Measurements from ENCODE around the gene PRSS53. TPM values are rescaled to one million over a fixed set of nuclear protein-coding genes. Genes with fewer than 3 reads are reported as not detected.

Gene PRSS53
- total RNA-seq, 1 experiment from 2014 or later, result 3.8 TPM

DNA sequence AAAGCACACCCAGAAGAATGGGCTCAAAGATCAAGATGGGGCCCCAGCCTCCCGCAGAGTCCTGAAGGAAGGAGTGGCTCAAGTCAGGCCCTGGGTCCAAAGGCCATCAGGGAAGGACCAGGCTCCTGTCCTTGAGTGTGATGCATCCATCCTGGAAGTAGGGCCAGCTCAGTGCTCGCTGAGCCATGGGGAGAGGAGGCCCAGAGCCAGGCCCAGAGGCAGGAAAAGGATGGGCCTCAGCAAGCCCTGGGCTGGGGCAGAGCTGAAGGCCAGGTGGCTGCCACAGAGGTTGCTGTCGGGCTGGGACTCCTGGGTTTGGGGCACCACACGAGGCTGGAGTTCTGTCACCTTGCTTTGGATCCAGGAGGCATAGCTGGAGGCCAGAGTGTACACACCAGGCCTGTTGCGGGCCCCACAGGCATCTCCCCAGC lies 43.1 kb upstream of the PRSS53 start:
- TF ChIP-seq EZH2phosphoT487 (IDR thresholded peaks at IDR 0.05; ENCODE audit: borderline replicate concordance, low read length), result no peak
- no peak for TF ChIP-seq CTCF (conservative IDR thresholded peaks at IDR 0.05; ENCODE audit: low read depth, low read length)
- no peak for TF ChIP-seq EZH2 (IDR thresholded peaks at IDR 0.05; ENCODE audit: low read length, unreplicated experiment)
- ChIA-PET POLR2A (ENCODE audit: unreplicated experiment) (interaction anchor here (0.6 kb wide), 2 partner anchors 10 to 14 kb away, joined by 3 to 5 read pairs; no protein-coding TSS in a partner anchor), CTCF (no interaction called here)
- no peak overlapping the region for H3K4me3 ChIP-seq (ENCODE audit: low read length)
- no peak overlapping the region for H3K9ac ChIP-seq (ENCODE audit: low read length)
- no peak for ATAC-seq
- peaks cover 34% of the 10 kb centered on the region for H3K4me1 ChIP-seq (ENCODE audit: insufficient read depth, low read length)
- no TSS peak for BruUV-seq (replicated peaks)
- no peaks in the 10 kb centered on the region for H3F3A ChIP-seq (ENCODE audit: low read length, unreplicated experiment)
- no peaks in the 10 kb centered on the region for H3K27me3 ChIP-seq (ENCODE audit: low read length)
- H3K4me2 ChIP-seq (ENCODE audit: low read length), result no peak overlapping the region
- no peak for DNase-seq
- no peaks in the 10 kb centered on the region for H3K9me2 ChIP-seq (replicated peaks; ENCODE audit: low read length)
- H3K27ac ChIP-seq (ENCODE audit: low read length), result no peak overlapping the region
- H3K79me2 ChIP-seq (ENCODE audit: low read length), result no peaks in the 10 kb centered on the region
- H3K9me3 ChIP-seq (ENCODE audit: low read length), result no peaks in the 10 kb centered on the region
- intact Hi-C loops (cut with micrococcal nuclease), result no loop called here
- no peaks in the 10 kb centered on the region; the same call in 1 of the 2 replicates for H3K36me3 ChIP-seq (ENCODE audit: low read depth, low read length)
- H2AFZ ChIP-seq (ENCODE audit: low read length), result no peak overlapping the region
- H4K20me1 ChIP-seq (ENCODE audit: low read length), result no peaks in the 10 kb centered on the region

DNA sequence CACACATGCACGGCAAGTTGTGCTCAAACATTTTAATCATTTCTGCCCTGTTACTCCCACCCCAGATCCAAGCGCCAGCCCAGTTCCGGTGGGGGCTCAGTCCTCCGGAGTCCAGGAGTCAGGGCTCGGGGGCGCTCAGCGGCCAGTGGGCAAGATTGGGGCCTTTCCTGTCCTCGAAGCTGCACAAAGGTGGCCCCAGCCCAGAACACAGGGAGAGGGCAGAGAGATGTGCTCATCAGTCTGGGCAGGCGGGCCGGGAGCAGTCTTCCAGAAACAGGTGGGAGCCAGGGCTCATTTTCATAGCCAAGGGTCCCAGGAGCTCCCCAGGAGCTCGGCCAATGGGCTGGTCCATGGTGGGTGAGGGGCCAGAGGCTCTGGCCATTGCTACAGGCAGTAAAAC lies 42.7 kb upstream of the PRSS53 start:
- no peak for ATAC-seq
- no peak overlapping the region for H3K27ac ChIP-seq (ENCODE audit: low read length)
- H3K4me1 ChIP-seq (ENCODE audit: insufficient read depth, low read length), result peaks cover 34% of the 10 kb centered on the region
- no peaks in the 10 kb centered on the region for H3K9me3 ChIP-seq (ENCODE audit: low read length)
- BruUV-seq (replicated peaks), result no TSS peak
- H3K4me3 ChIP-seq (ENCODE audit: low read length), result no peak overlapping the region
- CTCF ChIA-PET, result no interaction called here
- POLR2A ChIA-PET (ENCODE audit: unreplicated experiment), result interaction anchor here (0.6 kb wide), 2 partner anchors 11 to 13 kb away, joined by 3 to 5 read pairs; no protein-coding TSS in a partner anchor
- no peaks in the 10 kb centered on the region for H3K9me2 ChIP-seq (replicated peaks; ENCODE audit: low read length)
- no peak overlapping the region for H2AFZ ChIP-seq (ENCODE audit: low read length)
- no peaks in the 10 kb centered on the region for H3K27me3 ChIP-seq (ENCODE audit: low read length)
- intact Hi-C loops (cut with micrococcal nuclease), result no loop called here
- H3K4me2 ChIP-seq (ENCODE audit: low read length), result no peak overlapping the region
- no peaks in the 10 kb centered on the region for H4K20me1 ChIP-seq (ENCODE audit: low read length)
- DNase-seq, result no peak
- no peaks in the 10 kb centered on the region for H3F3A ChIP-seq (ENCODE audit: low read length, unreplicated experiment)
- H3K36me3 ChIP-seq (ENCODE audit: low read depth, low read length), result no peaks in the 10 kb centered on the region; the same call in 1 of the 2 replicates
- TF ChIP-seq EZH2 (IDR thresholded peaks at IDR 0.05; ENCODE audit: low read length, unreplicated experiment) (no peak), EZH2phosphoT487 (IDR thresholded peaks at IDR 0.05; ENCODE audit: borderline replicate concordance, low read length) (no peak), CTCF (conservative IDR thresholded peaks at IDR 0.05; ENCODE audit: low read depth, low read length) (no peak)
- no peaks in the 10 kb centered on the region for H3K79me2 ChIP-seq (ENCODE audit: low read length)
- H3K9ac ChIP-seq (ENCODE audit: low read length), result no peak overlapping the region

DNA sequence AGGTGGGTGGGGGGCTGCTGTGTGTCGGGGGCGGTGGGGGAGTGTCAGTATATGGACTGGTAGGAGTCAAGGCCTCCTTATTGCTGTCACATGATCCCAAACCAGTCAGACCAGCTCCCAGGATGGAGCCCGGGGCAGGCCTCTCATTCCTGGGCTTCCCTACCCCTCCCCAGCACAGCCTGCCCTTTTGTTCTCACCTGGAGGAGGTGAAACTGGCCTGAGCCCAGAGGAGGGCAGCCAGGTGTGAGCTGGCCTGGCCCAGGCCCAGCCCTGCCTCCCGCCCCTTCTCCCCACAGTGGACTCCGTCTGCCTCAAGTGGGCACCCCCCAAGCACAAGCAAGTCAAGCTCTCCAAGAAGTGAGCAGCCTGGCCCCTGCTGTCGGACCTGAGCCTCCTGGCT lies 42.2 kb upstream of the PRSS53 start:
- H3K27ac ChIP-seq (ENCODE audit: low read length), result peak overlapping the region; percentile 18; the same call in 1 of the 2 replicates
- BruUV-seq (replicated peaks), result no TSS peak
- no peaks in the 10 kb centered on the region for H3F3A ChIP-seq (ENCODE audit: low read length, unreplicated experiment)
- peak overlapping the region; percentile 19; the same call in 1 of the 2 replicates for H3K4me2 ChIP-seq (ENCODE audit: low read length)
- no peak for TF ChIP-seq EZH2 (IDR thresholded peaks at IDR 0.05; ENCODE audit: low read length, unreplicated experiment)
- TF ChIP-seq EZH2phosphoT487 (IDR thresholded peaks at IDR 0.05; ENCODE audit: borderline replicate concordance, low read length), result no peak
- TF ChIP-seq CTCF (conservative IDR thresholded peaks at IDR 0.05; ENCODE audit: low read depth, low read length), result no peak
- no peaks in the 10 kb centered on the region for H3K79me2 ChIP-seq (ENCODE audit: low read length)
- peaks cover 34% of the 10 kb centered on the region for H3K4me1 ChIP-seq (ENCODE audit: insufficient read depth, low read length)
- POLR2A ChIA-PET (ENCODE audit: unreplicated experiment), result no interaction called here
- no peaks in the 10 kb centered on the region; the same call in 1 of the 2 replicates for H3K36me3 ChIP-seq (ENCODE audit: low read depth, low read length)
- H4K20me1 ChIP-seq (ENCODE audit: low read length), result no peaks in the 10 kb centered on the region
- no peaks in the 10 kb centered on the region for H3K9me3 ChIP-seq (ENCODE audit: low read length)
- DNase-seq, result peak; percentile 67
- intact Hi-C loops (cut with micrococcal nuclease), result no loop called here
- no peak overlapping the region for H3K4me3 ChIP-seq (ENCODE audit: low read length)
- CTCF ChIA-PET, result no interaction called here
- peak; percentile 32 for ATAC-seq
- no peaks in the 10 kb centered on the region for H3K27me3 ChIP-seq (ENCODE audit: low read length)
- H2AFZ ChIP-seq (ENCODE audit: low read length), result no peak overlapping the region
- no peak overlapping the region for H3K9ac ChIP-seq (ENCODE audit: low read length)
- no peaks in the 10 kb centered on the region for H3K9me2 ChIP-seq (replicated peaks; ENCODE audit: low read length)
